ENCODE results near the gene RAVER2.

Gene RAVER2

DNA sequence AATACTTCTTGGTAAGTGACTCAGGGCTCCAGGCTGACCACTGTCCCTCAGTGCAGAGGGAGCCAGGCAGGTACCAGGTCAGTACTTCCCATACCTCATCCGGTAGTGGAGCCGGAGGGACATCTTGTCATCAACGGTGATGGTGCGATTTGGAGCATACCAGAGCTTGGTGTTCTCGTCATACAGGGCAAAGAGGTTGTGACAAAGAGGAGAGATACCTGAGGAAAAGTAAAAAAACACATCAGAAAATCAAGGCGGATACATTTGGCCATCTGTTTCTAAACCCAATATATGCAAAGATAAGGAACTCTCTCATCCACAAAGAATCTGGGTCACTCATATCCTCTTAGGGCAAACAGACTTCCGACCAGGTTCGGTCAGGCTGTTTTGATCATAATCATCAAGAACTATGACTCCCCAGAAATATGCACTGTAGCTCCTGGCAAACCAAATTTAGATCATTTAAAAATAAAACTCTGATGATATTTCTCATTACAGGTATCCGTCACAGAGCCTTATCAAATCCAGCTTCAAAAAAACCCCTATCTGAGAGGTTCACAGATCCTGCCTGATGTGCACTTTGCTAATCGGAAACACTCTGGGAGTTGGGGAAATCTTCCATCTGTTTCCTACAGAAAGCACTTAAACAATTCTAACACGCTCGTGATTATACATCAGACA, 134.2 kb downstream of the RAVER2 start:
- DNase-seq (ENCODE audit: low spot score): no peak

GRCh38 chr1:64880449-64880848, 135.6 kb downstream of the RAVER2 start:
- no peak for DNase-seq (ENCODE audit: low spot score)

GRCh38 chr1:64881281-64881680, 136.4 kb downstream of the RAVER2 start:
- DNase-seq (ENCODE audit: low spot score): peak; percentile 14

All from CD4-positive, alpha-beta T cell treated with Interleukin-15 for 4 hours (primary cell).